IMR-90 (cell line): ENCODE measurements around the gene PITPNC1. TPM values are rescaled to one million over a fixed set of nuclear protein-coding genes. Genes with fewer than 3 reads are reported as not detected.

Source experiments
- ATAC-seq: fragments of 200-7000 bp; cut with Tn5 transposase; 2 replicates; pipeline ENCODE4 v1.9.1; 2020; ENCODE audit warnings: low read depth, mild to moderate bottlenecking, moderate library complexity
- BruUV-seq: library from RNA; stranded (reverse); fragments of 400-500 nt; replicated peaks from 2 replicates; lab custom pipeline; 2021; lab: Mats Ljungman, UMichigan
- CTCF ChIA-PET: fragments of 300-600 bp; formaldehyde crosslinking; extraction: SDS; loops from one replicate; lab custom pipeline; 2021; ENCODE audit warnings: antibody characterized with exemption; lab: Yijun Ruan, JAX
- POLR2A ChIA-PET: fragments of 300-600 bp; sonication (Branson Sonifier 250); formaldehyde crosslinking; loops from one replicate; lab custom pipeline; 2022; ENCODE audit warnings: antibody characterized with exemption; ENCODE audit not compliant: unreplicated experiment; lab: Charles Lee
- DNase-seq: peaks from one replicate; pipeline ENCODE4 v3.0.0; 2013
- H2AFZ ChIP-seq: replicated peaks from 2 replicates; pipeline ENCODE3; 2013; ENCODE audit warnings: low read length, mild to moderate bottlenecking; ENCODE audit not compliant: poor library complexity
- H2AK5ac ChIP-seq: 2 replicates; pipeline ENCODE4 v1.6.1; 2013; ENCODE audit warnings: low read depth, low read length, inconsistent platforms
- H2AK9ac ChIP-seq: replicated peaks from 2 replicates; pipeline ENCODE3; 2013; ENCODE audit warnings: mild to moderate bottlenecking, low read depth, low read length, moderate library complexity; ENCODE audit not compliant: poor library complexity
- H2BK120ac ChIP-seq: 2 replicates; pipeline ENCODE4 v1.6.1; 2013; ENCODE audit warnings: low read depth, low read length, inconsistent platforms
- H2BK15ac ChIP-seq: 3 replicates; pipeline ENCODE4 v1.6.1; 2013; ENCODE audit warnings: low read depth, low read length, inconsistent platforms
- H2BK20ac ChIP-seq: 2 replicates; pipeline ENCODE4 v1.6.1; 2013; ENCODE audit warnings: low read depth, mild to moderate bottlenecking, inconsistent platforms, low read length, moderate library complexity
- H2BK5ac ChIP-seq: 2 replicates; pipeline ENCODE4 v1.6.1; 2013; ENCODE audit warnings: mild to moderate bottlenecking, low read depth, low read length, inconsistent platforms; ENCODE audit not compliant: poor library complexity, severe bottlenecking
- H3K14ac ChIP-seq: replicated peaks from 2 replicates; pipeline ENCODE4 v1.6.1; 2013; ENCODE audit warnings: low read depth, low read length, inconsistent platforms
- H3K18ac ChIP-seq: 2 replicates; pipeline ENCODE4 v1.6.1; 2013; ENCODE audit warnings: low read depth, low read length, control low read depth
- H3K23ac ChIP-seq: 2 replicates; pipeline ENCODE4 v1.6.1; 2013; ENCODE audit warnings: low read depth, low read length, inconsistent platforms
- H3K27ac ChIP-seq: 2 replicates; pipeline ENCODE4 v1.5.1; 2013; ENCODE audit warnings: mild to moderate bottlenecking, control low read depth, low read length; ENCODE audit not compliant: insufficient read depth
- H3K27me3 ChIP-seq: 2 replicates; pipeline ENCODE4 v1.6.1; 2013; ENCODE audit warnings: low read length; ENCODE audit not compliant: control insufficient read depth, insufficient read depth
- H3K36me3 ChIP-seq: 2 replicates; pipeline ENCODE4 v1.6.1; 2013; ENCODE audit warnings: low read length, mixed read lengths; ENCODE audit not compliant: control insufficient read depth, insufficient read depth
- H3K4ac ChIP-seq: 2 replicates; pipeline ENCODE4 v1.6.1; 2013; ENCODE audit warnings: low read depth, low read length, inconsistent platforms
- H3K4me1 ChIP-seq: 2 replicates; pipeline ENCODE4 v1.6.1; 2013; ENCODE audit warnings: low read length, mixed read lengths; ENCODE audit not compliant: control insufficient read depth, insufficient read depth
- H3K4me2 ChIP-seq: 2 replicates; pipeline ENCODE4 v1.6.1; 2013; ENCODE audit warnings: low read depth, mild to moderate bottlenecking, control low read depth, low read length, moderate library complexity
- H3K4me3 ChIP-seq: 2 replicates; pipeline ENCODE4 v1.5.1; 2013; ENCODE audit warnings: low read depth, mild to moderate bottlenecking, control low read depth, low read length, moderate library complexity; ENCODE audit not compliant: insufficient read depth
- H3K56ac ChIP-seq: 2 replicates; pipeline ENCODE4 v1.6.1; 2013; ENCODE audit warnings: low read length, inconsistent platforms; ENCODE audit not compliant: insufficient read depth; ENCODE audit errors: extremely low read depth
- H3K79me1 ChIP-seq, 2 experiments: 2 replicates each; pipeline ENCODE4 v1.6.1; 2013; ENCODE audit warnings: low read length in 2 of 2, inconsistent platforms in 1 of 2, low read depth in 1 of 2
- H3K9ac ChIP-seq: 2 replicates; pipeline ENCODE4 v1.6.1; 2013; ENCODE audit warnings: low read depth, low read length, control low read depth
- H3K9me1 ChIP-seq: 2 replicates; pipeline ENCODE4 v1.6.1; 2013; ENCODE audit warnings: low read length, inconsistent platforms; ENCODE audit not compliant: insufficient read depth
- H3K9me3 ChIP-seq: 2 replicates; pipeline ENCODE4 v1.6.1; 2013; ENCODE audit warnings: low read length; ENCODE audit not compliant: control insufficient read depth, insufficient read depth
- H4K20me1 ChIP-seq: 2 replicates; pipeline ENCODE4 v1.6.1; 2013; ENCODE audit warnings: low read length, inconsistent platforms; ENCODE audit not compliant: insufficient read depth
- H4K5ac ChIP-seq: 2 replicates; pipeline ENCODE4 v1.6.1; 2013; ENCODE audit warnings: mild to moderate bottlenecking, low read depth, low read length, control low read depth
- H4K8ac ChIP-seq, 2 experiments: 2 replicates each; pipeline ENCODE4 v1.6.1; 2013; ENCODE audit warnings: low read depth in 2 of 2, low read length in 2 of 2, control low read depth in 1 of 2, inconsistent platforms in 1 of 2
- H4K91ac ChIP-seq: 2 replicates; pipeline ENCODE4 v1.6.1; 2013; ENCODE audit warnings: low read depth, low read length, inconsistent platforms; ENCODE audit not compliant: insufficient read depth
- BHLHE40 ChIP-seq: fragments of 150-350 bp; IDR thresholded peaks from 2 replicates; pipeline ENCODE4 v1.6.1; 2016; ENCODE audit warnings: mild to moderate bottlenecking, low read depth, low read length
- MAFK ChIP-seq: IDR thresholded peaks from 2 replicates; pipeline ENCODE4 v1.6.1; 2012; ENCODE audit warnings: low read depth, low read length, improper control_type of control experiment
- POLR2A ChIP-seq: IDR thresholded peaks from 2 replicates; pipeline ENCODE4 v1.6.1; 2012; ENCODE audit warnings: mild to moderate bottlenecking, low read depth, low read length
- RAD21 ChIP-seq: IDR thresholded peaks from 2 replicates; pipeline ENCODE4 v1.6.1; 2012; ENCODE audit warnings: low read length, improper control_type of control experiment
- WGBS, 2 experiments: methylation state at CpG; one replicate each; pipeline versions ENCODE4 v1.1.5 to v1.1.7; 2013; ENCODE audit warnings: missing lambda C conversion rate in 2 of 2; ENCODE audit not compliant: insufficient read length in 1 of 2; ENCODE audit errors: extremely low coverage in 2 of 2; 5-methylcytosine and 5-hydroxymethylcytosine counted together
- dilution Hi-C: fragments of 300-500 bp; cut with HindIII; formaldehyde crosslinking; loops from one replicate; pipeline ENCODE4 v1.14.3; 2018; ENCODE audit warnings: low sequenced_read_pairs; ENCODE audit not compliant: unreplicated experiment
- in situ Hi-C: fragments of 300-500 bp; cut with MboI; formaldehyde crosslinking; loops from 3 replicates; pipeline ENCODE4 v1.14.3; 2019; ENCODE audit warnings: low sequenced_read_pairs, inconsistent platforms, mixed read lengths
- intact Hi-C: fragments of 100-400 bp; cut with micrococcal nuclease; formaldehyde crosslinking; loops from 2 replicates; pipeline ENCODE4 v1.10.0; 2022
- polyA plus RNA-seq, 3 experiments: library from polyadenylated mRNA; depleted of rRNA; stranded (reverse); fragments of >200 nt; gene quantifications; 2 replicates each; pipeline ENCODE4 v1.2.3, GENCODE V29; 2012; ENCODE audit warnings: low replicate concordance in 1 of 3
- total RNA-seq: library from RNA; depleted of rRNA; stranded (reverse); fragments of >200 nt; gene quantifications from 2 replicates; pipeline ENCODE4 v1.2.3, GENCODE V29; 2012
- TF ChIP-seq, protein P1 (sequence below): fragments of 150-350 bp; IDR thresholded peaks from 2 replicates; pipeline ENCODE4 v1.6.1; 2017; ENCODE audit warnings: mild to moderate bottlenecking, antibody characterized with exemption, low read length, low read depth
- TF ChIP-seq, protein P2 (sequence below): fragments of 150-350 bp; IDR thresholded peaks from 2 replicates; pipeline ENCODE4 v1.6.1; 2016; ENCODE audit warnings: low read depth, mild to moderate bottlenecking, low read length, moderate library complexity, borderline replicate concordance

The PITPNC1 gene
- total and polyA plus RNA-seq, 2 of the 4 experiments (the other 2 are of a cell fraction), result 4.1 TPM

GRCh38 chr17:67725807-67726206 lies 348.7 kb downstream of the PITPNC1 start:
- Histone ChIP-seq H3K18ac (no peak overlapping the region), H4K20me1 (no peaks in the 10 kb centered on the region), H3K79me1 (peaks cover 11% of the 10 kb centered on the region in 2 experiments; a peak in 2 of 4 replicates), H3K36me3 (peaks cover 55% of the 10 kb centered on the region), H3K9me3 (no peaks in the 10 kb centered on the region), H2BK5ac (no peak overlapping the region), H2BK120ac (no peak overlapping the region), H3K9me1 (no peaks in the 10 kb centered on the region), H3K27ac (no peak overlapping the region), H2BK20ac (no peak overlapping the region), H4K91ac (no peak overlapping the region), H2BK15ac (no peak overlapping the region), H4K8ac (no peak overlapping the region), H3K14ac (no peak overlapping the region), H3K4me1 (no peaks in the 10 kb centered on the region), H3K4ac (no peak overlapping the region), H2AFZ (no peak overlapping the region), H3K27me3 (no peaks in the 10 kb centered on the region), H3K4me2 (no peak overlapping the region), H4K5ac (no peak overlapping the region), H2AK9ac (no peak overlapping the region), H3K4me3 (no peak overlapping the region), H3K9ac (no peak overlapping the region), H2AK5ac (no peak overlapping the region), H3K56ac (no peak overlapping the region), H3K23ac (no peak overlapping the region)
- ATAC-seq (no peak), DNase-seq (no peak)
- POLR2A ChIA-PET, result no interaction called here
- BruUV-seq, result no TSS peak
- CTCF ChIA-PET, result no interaction called here
- no peak for TF ChIP-seq POLR2A
- TF ChIP-seq RAD21, result no peak
- TF ChIP-seq BHLHE40, result no peak
- TF ChIP-seq, protein P1, sequence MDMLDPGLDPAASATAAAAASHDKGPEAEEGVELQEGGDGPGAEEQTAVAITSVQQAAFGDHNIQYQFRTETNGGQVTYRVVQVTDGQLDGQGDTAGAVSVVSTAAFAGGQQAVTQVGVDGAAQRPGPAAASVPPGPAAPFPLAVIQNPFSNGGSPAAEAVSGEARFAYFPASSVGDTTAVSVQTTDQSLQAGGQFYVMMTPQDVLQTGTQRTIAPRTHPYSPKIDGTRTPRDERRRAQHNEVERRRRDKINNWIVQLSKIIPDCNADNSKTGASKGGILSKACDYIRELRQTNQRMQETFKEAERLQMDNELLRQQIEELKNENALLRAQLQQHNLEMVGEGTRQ, result no peak
- TF ChIP-seq, protein P2, sequence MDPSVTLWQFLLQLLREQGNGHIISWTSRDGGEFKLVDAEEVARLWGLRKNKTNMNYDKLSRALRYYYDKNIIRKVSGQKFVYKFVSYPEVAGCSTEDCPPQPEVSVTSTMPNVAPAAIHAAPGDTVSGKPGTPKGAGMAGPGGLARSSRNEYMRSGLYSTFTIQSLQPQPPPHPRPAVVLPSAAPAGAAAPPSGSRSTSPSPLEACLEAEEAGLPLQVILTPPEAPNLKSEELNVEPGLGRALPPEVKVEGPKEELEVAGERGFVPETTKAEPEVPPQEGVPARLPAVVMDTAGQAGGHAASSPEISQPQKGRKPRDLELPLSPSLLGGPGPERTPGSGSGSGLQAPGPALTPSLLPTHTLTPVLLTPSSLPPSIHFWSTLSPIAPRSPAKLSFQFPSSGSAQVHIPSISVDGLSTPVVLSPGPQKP, result no peak
- no peak for TF ChIP-seq MAFK
- no CpG with 5 or more reads among the region's 4 CpGs for WGBS, 2 experiments
- dilution Hi-C loops, result no loop called here
- intact Hi-C loops, result no loop called here
- in situ Hi-C loops, result no loop called here
